SU-DHL-6 (cell line): ENCODE data around the gene HOXA6.

Source experiments
- H2AFZ ChIP-seq: fragments of 200-600 bp; sonication (generic); 2 replicates; pipeline ENCODE4 v1.6.1; 2014; ENCODE audit warnings: low read depth, mild to moderate bottlenecking, moderate library complexity, mixed read lengths, antibody characterized with exemption, low read length; ENCODE audit not compliant: severe bottlenecking
- H3F3A ChIP-seq: fragments of 200-600 bp; shearing (Covaris generic); 2 replicates; pipeline ENCODE4 v1.6.0; 2016; ENCODE audit warnings: antibody characterized with exemption, mild to moderate bottlenecking; ENCODE audit not compliant: insufficient read depth
- H3K27ac ChIP-seq: fragments of 200-600 bp; sonication (generic); 2 replicates; pipeline ENCODE4 v1.5.1; 2016; ENCODE audit warnings: low read depth, mild to moderate bottlenecking, low read length, moderate library complexity, mixed read lengths
- H3K27me3 ChIP-seq: fragments of 200-600 bp; sonication (generic), shearing (Covaris generic); 2 replicates; pipeline ENCODE4 v1.6.0; 2014; ENCODE audit warnings: mild to moderate bottlenecking, low read length
- H3K36me3 ChIP-seq: fragments of 200-600 bp; sonication (generic); 2 replicates; pipeline ENCODE4 v1.6.1; 2014; ENCODE audit warnings: mild to moderate bottlenecking, low read length, mixed read lengths
- H3K4me2 ChIP-seq: fragments of 300-600, 200-600 bp; shearing (Covaris generic), sonication (generic); 2 replicates; pipeline ENCODE4 v1.6.0; 2014; ENCODE audit warnings: low read length, low read depth, mild to moderate bottlenecking; ENCODE audit not compliant: poor library complexity, severe bottlenecking
- H3K4me3 ChIP-seq: fragments of 200-600 bp; sonication (generic); 2 replicates; pipeline ENCODE4 v1.5.1; 2014; ENCODE audit warnings: antibody characterized with exemption, low read length, mild to moderate bottlenecking, mixed read lengths; ENCODE audit not compliant: insufficient read depth, poor library complexity, severe bottlenecking
- H3K79me2 ChIP-seq: fragments of 200-600 bp; sonication (generic); 2 replicates; pipeline ENCODE4 v1.6.1; 2014; ENCODE audit warnings: mild to moderate bottlenecking, low read length, moderate library complexity; ENCODE audit not compliant: insufficient read depth
- H3K9ac ChIP-seq: fragments of 200-600 bp; sonication (generic); 2 replicates; pipeline ENCODE4 v1.7.0; 2014; ENCODE audit warnings: mild to moderate bottlenecking, low read length
- H3K9me2 ChIP-seq: fragments of 200-600 bp; sonication (generic); replicated peaks from 2 replicates; pipeline ENCODE4 v1.6.1; 2014; ENCODE audit warnings: low read length; ENCODE audit not compliant: insufficient read depth
- H3K9me3 ChIP-seq: fragments of 200-600 bp; sonication (generic); 2 replicates; pipeline ENCODE4 v1.6.1; 2014; ENCODE audit warnings: low read length, mixed read lengths; ENCODE audit not compliant: insufficient read depth
- H4K20me1 ChIP-seq: fragments of 200-600 bp; sonication (generic); 2 replicates; pipeline ENCODE4 v1.6.1; 2014; ENCODE audit warnings: low read depth, mild to moderate bottlenecking, antibody characterized with exemption, low read length, moderate library complexity, mixed read lengths
- CTCF ChIP-seq: fragments of 200-600 bp; sonication (generic); IDR thresholded peaks from one replicate; pipeline ENCODE4 v1.5.1; 2017; ENCODE audit warnings: antibody characterized with exemption, mild to moderate bottlenecking, low read length, moderate library complexity; ENCODE audit not compliant: insufficient read depth, poor library complexity, severe bottlenecking
- EZH2phosphoT487 ChIP-seq: fragments of 200-600 bp; sonication (generic), shearing (Covaris generic); conservative IDR thresholded peaks from 2 replicates; pipeline ENCODE4 v1.6.1; 2018; ENCODE audit warnings: mild to moderate bottlenecking, antibody characterized with exemption, low read length, moderate library complexity, mixed read lengths

Gene HOXA6

DNA sequence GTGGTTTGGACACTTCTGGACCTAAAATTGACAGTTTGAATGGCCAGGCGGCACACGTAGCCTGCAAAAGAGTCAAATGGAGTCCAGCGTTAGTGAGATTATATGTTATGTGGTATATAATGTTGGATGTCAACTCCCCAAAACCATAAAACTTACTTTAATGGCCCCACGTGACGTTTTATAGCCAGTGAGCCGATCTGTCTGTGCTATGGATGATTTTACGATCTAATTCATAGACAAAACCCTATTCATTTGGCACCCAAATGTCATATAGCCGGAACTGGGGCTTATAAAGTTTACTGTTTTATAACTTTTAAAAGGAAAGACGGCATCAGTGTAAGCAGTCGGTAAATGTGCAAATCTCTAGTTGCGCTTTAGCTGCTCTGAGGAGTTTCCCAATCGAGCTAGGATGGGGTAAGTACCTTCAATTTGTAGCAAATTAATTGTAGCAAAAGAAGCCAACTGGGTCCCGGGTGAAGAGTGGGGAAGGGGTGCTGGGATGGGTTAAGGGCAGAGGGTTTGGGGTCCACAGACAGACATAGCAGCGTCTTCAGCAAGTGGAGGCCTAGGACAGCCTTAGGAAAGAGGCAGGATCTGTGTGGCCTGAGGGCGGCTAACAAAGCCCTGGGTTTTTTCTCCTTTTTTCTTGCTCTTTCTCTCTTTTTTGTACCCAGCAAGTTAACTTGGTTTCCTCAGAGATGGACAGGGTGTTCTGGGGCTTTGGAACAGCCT, 7.3 kb downstream of the HOXA6 start:
- H3K9me3 ChIP-seq: no peaks in the 10 kb centered on the region
- no peaks in the 10 kb centered on the region for H3K79me2 ChIP-seq
- no peak overlapping the region for H2AFZ ChIP-seq
- no peak overlapping the region for H3K4me2 ChIP-seq
- no peak overlapping the region for H3K9ac ChIP-seq
- no peaks in the 10 kb centered on the region for H3K27me3 ChIP-seq
- H3K9me2 ChIP-seq: no peaks in the 10 kb centered on the region
- TF ChIP-seq EZH2phosphoT487: no peak
- no peak for TF ChIP-seq CTCF
- H4K20me1 ChIP-seq: no peaks in the 10 kb centered on the region
- no peak overlapping the region for H3K4me3 ChIP-seq
- H3K27ac ChIP-seq: no peak overlapping the region
- no peaks in the 10 kb centered on the region for H3F3A ChIP-seq
- H3K36me3 ChIP-seq: no peaks in the 10 kb centered on the region

- H3K9me3 ChIP-seq: no peaks in the 10 kb centered on the region
- H3K4me3 ChIP-seq: no peak overlapping the region
- no peak for TF ChIP-seq EZH2phosphoT487
- TF ChIP-seq CTCF: no peak
These were observed 8.0 kb downstream of the HOXA6 start for GRCh38 chr7:27139334-27140125.

GRCh38 chr7:27138985-27139333, 8.6 kb downstream of the HOXA6 start:
- H3K36me3 ChIP-seq: no peaks in the 10 kb centered on the region
- H3K9me2 ChIP-seq: no peaks in the 10 kb centered on the region
- H2AFZ ChIP-seq: no peak overlapping the region
- no peak overlapping the region for H3K4me3 ChIP-seq
- no peak overlapping the region for H3K9ac ChIP-seq
- no peaks in the 10 kb centered on the region for H3K9me3 ChIP-seq
- no peaks in the 10 kb centered on the region for H3K27me3 ChIP-seq
- no peaks in the 10 kb centered on the region for H4K20me1 ChIP-seq
- no peaks in the 10 kb centered on the region for H3K79me2 ChIP-seq
- H3F3A ChIP-seq: no peaks in the 10 kb centered on the region
- no peak overlapping the region for H3K27ac ChIP-seq
- TF ChIP-seq EZH2phosphoT487: no peak
- no peak for TF ChIP-seq CTCF
- no peak overlapping the region for H3K4me2 ChIP-seq

More at GRCh38 chr7:27139334-27140125, 8.0 kb downstream of the HOXA6 start:
- Histone ChIP-seq H3F3A (no peaks in the 10 kb centered on the region), H3K27ac (no peak overlapping the region), H3K9me2 (no peaks in the 10 kb centered on the region), H3K36me3 (no peaks in the 10 kb centered on the region), H2AFZ (no peak overlapping the region), H4K20me1 (no peaks in the 10 kb centered on the region), H3K9ac (no peak overlapping the region), H3K4me2 (no peak overlapping the region), H3K79me2 (no peaks in the 10 kb centered on the region), H3K27me3 (no peaks in the 10 kb centered on the region)
